Stimulated activated naive B cell treated with anti-CD40 and anti-IgM and Interleukin-4, amounts not matched to agents 10 μg/mL and 1 μg/mL and 100 μg/mL, for 72 hours (primary cell): ENCODE results near the gene TEX2.
"Not testable (repeated sequence)": the region's sequence is repeated elsewhere in the genome, so short reads cannot be mapped to it uniquely, and the experiment has no call there.

Experiments used
- ATAC-seq, 2 donors: fragments of 150-1000 bp; cut with Tn5 transposase; replicated peaks; 2 replicates each; pipeline ENCODE4 v1.10.0; 2021; ENCODE audit warnings: moderate library complexity in 1 of 2
- DNase-seq: peaks from one replicate; pipeline ENCODE4 v3.0.0; 2021
- H3K27ac Mint-ChIP-seq: one replicate; pipeline ENCODE4 v1.8.0; 2022; ENCODE audit warnings: mild to moderate bottlenecking, mixed read lengths
- H3K27me3 Mint-ChIP-seq, 2 donors: one replicate each; pipeline ENCODE4 v1.8.0; 2022; ENCODE audit warnings: mixed read lengths in 2 of 2
- H3K36me3 Mint-ChIP-seq, 2 donors: one replicate each; pipeline ENCODE4 v1.8.0; 2022; ENCODE audit warnings: mixed read lengths in 2 of 2, mild to moderate bottlenecking in 1 of 2
- H3K4me1 Mint-ChIP-seq, 2 donors: one replicate each; pipeline ENCODE4 v1.8.0; 2022; ENCODE audit warnings: mixed read lengths in 2 of 2, mild to moderate bottlenecking in 1 of 2
- H3K4me3 Mint-ChIP-seq, 2 donors: one replicate each; pipeline ENCODE4 v1.8.0; 2022; ENCODE audit warnings: mild to moderate bottlenecking in 2 of 2, mixed read lengths in 2 of 2, moderate library complexity in 1 of 2
- H3K9me3 Mint-ChIP-seq, 2 donors: one replicate each; pipeline ENCODE4 v1.8.0; 2022; ENCODE audit warnings: mixed read lengths in 2 of 2, mild to moderate bottlenecking in 1 of 2

TEX2 gene

GRCh38 chr17:64219571-64219970, 43.5 kb downstream of the TEX2 start:
- peaks cover 38 to 63% of the 10 kb centered on the region in 2 donors for H3K4me1 Mint-ChIP-seq
- peaks cover 3 to 13% of the 10 kb centered on the region in 2 donors for H3K36me3 Mint-ChIP-seq
- no peak overlapping the region for H3K4me3 Mint-ChIP-seq
- no peak overlapping the region for H3K27ac Mint-ChIP-seq
- ATAC-seq (no peak), DNase-seq (no peak)
- H3K9me3 Mint-ChIP-seq, result peaks cover 0 to 1% of the 10 kb centered on the region in 2 donors
- no peaks in the 10 kb centered on the region for H3K27me3 Mint-ChIP-seq

GRCh38 chr17:64218066-64218465, 45.0 kb downstream of the TEX2 start:
- ATAC-seq (peak; percentile 89 to 91), DNase-seq (peak; percentile 73)
- Mint-ChIP-seq H3K27ac (peak overlapping the region; percentile 93), H3K36me3 (peaks cover 10 to 24% of the 10 kb centered on the region in 2 donors), H3K4me3 (peak overlapping the region; percentile 30 to 68), H3K4me1 (peaks cover 38 to 59% of the 10 kb centered on the region in 2 donors), H3K9me3 (peaks cover 0 to 1% of the 10 kb centered on the region in 2 donors), H3K27me3 (no peaks in the 10 kb centered on the region)

GRCh38 chr17:64217249-64217691, 45.8 kb downstream of the TEX2 start:
- Mint-ChIP-seq H3K9me3 (peaks cover 0 to 1% of the 10 kb centered on the region in 2 donors), H3K4me3 (peak overlapping the region; percentile 30 to 68), H3K4me1 (peaks cover 38 to 60% of the 10 kb centered on the region in 2 donors), H3K36me3 (peaks cover 17 to 31% of the 10 kb centered on the region in 2 donors), H3K27me3 (no peaks in the 10 kb centered on the region), H3K27ac (peak overlapping the region; percentile 93)
- DNase-seq (no peak), ATAC-seq (peak; percentile 7 to 17)

- Mint-ChIP-seq H3K27me3 (no peaks in the 10 kb centered on the region), H3K4me3 (peak overlapping the region; percentile 68 to 73), H3K4me1 (peaks cover 40 to 65% of the 10 kb centered on the region in 2 donors), H3K27ac (peak overlapping the region; percentile 93), H3K9me3 (peaks cover 0 to 1% of the 10 kb centered on the region in 2 donors), H3K36me3 (peaks cover 22 to 35% of the 10 kb centered on the region in 2 donors)
- peak; percentile 87 to 90 for ATAC-seq
- DNase-seq, result peak; percentile 73
Measured at GRCh38 chr17:64216338-64217248, 46.5 kb downstream of the TEX2 start.

- Mint-ChIP-seq H3K27ac (no peak overlapping the region), H3K4me1 (peaks cover 39 to 62% of the 10 kb centered on the region in 2 donors), H3K4me3 (no peak overlapping the region), H3K27me3 (no peaks in the 10 kb centered on the region), H3K36me3 (peaks cover 21 to 33% of the 10 kb centered on the region in 2 donors), H3K9me3 (peaks cover 0 to under 1% of the 10 kb centered on the region in 2 donors)
- ATAC-seq, result no peak
- no peak for DNase-seq
Measured at GRCh38 chr17:64216000-64216337, 47.1 kb downstream of the TEX2 start.

- Mint-ChIP-seq H3K4me1 (peaks cover 34 to 52% of the 10 kb centered on the region in 2 donors), H3K36me3 (peaks cover 19 to 29% of the 10 kb centered on the region in 2 donors), H3K4me3 (no peak overlapping the region), H3K27ac (peak overlapping the region; percentile 73), H3K27me3 (no peaks in the 10 kb centered on the region), H3K9me3 (no peaks in the 10 kb centered on the region)
- DNase-seq, result no peak
- ATAC-seq, result no peak
Measured at GRCh38 chr17:64214950-64215349, 48.1 kb downstream of the TEX2 start.

GRCh38 chr17:64213995-64214811, 48.9 kb downstream of the TEX2 start:
- peaks cover 24 to 33% of the 10 kb centered on the region in 2 donors for H3K36me3 Mint-ChIP-seq
- H3K9me3 Mint-ChIP-seq, result no peaks in the 10 kb centered on the region
- H3K27ac Mint-ChIP-seq, result no peak overlapping the region
- no peak overlapping the region for H3K4me3 Mint-ChIP-seq
- DNase-seq (no peak), ATAC-seq (no peak)
- H3K27me3 Mint-ChIP-seq, result no peaks in the 10 kb centered on the region
- peaks cover 30 to 51% of the 10 kb centered on the region in 2 donors for H3K4me1 Mint-ChIP-seq

- Mint-ChIP-seq H3K4me1 (peaks cover 21 to 41% of the 10 kb centered on the region in 2 donors), H3K9me3 (no peaks in the 10 kb centered on the region), H3K36me3 (peaks cover 33 to 43% of the 10 kb centered on the region in 2 donors), H3K27me3 (no peaks in the 10 kb centered on the region), H3K27ac (no peak overlapping the region), H3K4me3 (no peak overlapping the region)
- no peak for ATAC-seq
- DNase-seq, result no peak
Measured at GRCh38 chr17:64212122-64212521, 50.9 kb downstream of the TEX2 start.

- peaks cover 8 to 25% of the 10 kb centered on the region in 2 donors for H3K4me1 Mint-ChIP-seq
- ATAC-seq (no peak), DNase-seq (no peak)
- H3K27ac Mint-ChIP-seq, result no peak overlapping the region
- H3K4me3 Mint-ChIP-seq, result no peak overlapping the region
- H3K36me3 Mint-ChIP-seq, result peaks cover 33 to 44% of the 10 kb centered on the region in 2 donors
- H3K27me3 Mint-ChIP-seq, result no peaks in the 10 kb centered on the region
- H3K9me3 Mint-ChIP-seq, result no peaks in the 10 kb centered on the region
Measured at GRCh38 chr17:64209983-64210382, 53.1 kb downstream of the TEX2 start.

- H3K27me3 Mint-ChIP-seq, result no peaks in the 10 kb centered on the region
- H3K27ac Mint-ChIP-seq, result no peak overlapping the region
Measured at GRCh38 chr17:64209356-64209941, 53.6 kb downstream of the TEX2 start.

GRCh38 chr17:64208656-64209055, 54.4 kb downstream of the TEX2 start:
- not testable (repeated sequence) for H3K27me3 Mint-ChIP-seq, H3K4me3 Mint-ChIP-seq, H3K27ac Mint-ChIP-seq, ATAC-seq, DNase-seq, H3K9me3 Mint-ChIP-seq
- H3K36me3 Mint-ChIP-seq, result peaks cover 31 to 39% of the 10 kb centered on the region in 2 donors
- peaks cover 8 to 27% of the 10 kb centered on the region in 2 donors for H3K4me1 Mint-ChIP-seq

More at GRCh38 chr17:64209356-64209941, 53.6 kb downstream of the TEX2 start:
- Mint-ChIP-seq H3K9me3 (no peaks in the 10 kb centered on the region), H3K36me3 (peaks cover 33 to 44% of the 10 kb centered on the region in 2 donors), H3K4me1 (peaks cover 7 to 24% of the 10 kb centered on the region in 2 donors), H3K4me3 (no peak overlapping the region)
- no peak for DNase-seq
- no peak for ATAC-seq

- H3K27me3 Mint-ChIP-seq, result no peaks in the 10 kb centered on the region
- H3K36me3 Mint-ChIP-seq, result peaks cover 16 to 21% of the 10 kb centered on the region in 2 donors
- no peak overlapping the region for H3K27ac Mint-ChIP-seq
- ATAC-seq (no peak), DNase-seq (no peak)
- no peak overlapping the region for H3K4me3 Mint-ChIP-seq
- peaks cover 32 to 49% of the 10 kb centered on the region in 2 donors for H3K4me1 Mint-ChIP-seq
- no peaks in the 10 kb centered on the region for H3K9me3 Mint-ChIP-seq
Measured at GRCh38 chr17:64205804-64206203, 57.3 kb downstream of the TEX2 start.

GRCh38 chr17:64203630-64204029, 59.4 kb downstream of the TEX2 start:
- Mint-ChIP-seq H3K27me3 (no peaks in the 10 kb centered on the region), H3K4me3 (peak overlapping the region in 1 of 2 donors; percentile 62), H3K36me3 (peaks cover 9 to 11% of the 10 kb centered on the region in 2 donors), H3K27ac (peak overlapping the region; percentile 84), H3K4me1 (peaks cover 34 to 51% of the 10 kb centered on the region in 2 donors), H3K9me3 (no peaks in the 10 kb centered on the region)
- DNase-seq, result no peak
- no peak for ATAC-seq
